Measurements from ENCODE around the gene TIMP1. TPM values are rescaled to one million over a fixed set of nuclear protein-coding genes. Genes with fewer than 3 reads are reported as not detected.

TIMP1 gene
- total RNA-seq, 1 donor from 2014 or later = 6.7 TPM

- Mint-ChIP-seq H3K4me1 (peaks cover 8% of the 10 kb centered on the region), H3K4me3 (no peak overlapping the region), H3K9me3 (no peaks in the 10 kb centered on the region), H3K36me3 (ENCODE audit: low read depth) (peaks cover 36% of the 10 kb centered on the region), H3K27me3 (peaks cover 4% of the 10 kb centered on the region), H3K27ac (no peak overlapping the region)
- POLR2A ChIA-PET = no interaction called here
- CTCF ChIA-PET = no interaction called here
- TF ChIP-seq, protein P1, sequence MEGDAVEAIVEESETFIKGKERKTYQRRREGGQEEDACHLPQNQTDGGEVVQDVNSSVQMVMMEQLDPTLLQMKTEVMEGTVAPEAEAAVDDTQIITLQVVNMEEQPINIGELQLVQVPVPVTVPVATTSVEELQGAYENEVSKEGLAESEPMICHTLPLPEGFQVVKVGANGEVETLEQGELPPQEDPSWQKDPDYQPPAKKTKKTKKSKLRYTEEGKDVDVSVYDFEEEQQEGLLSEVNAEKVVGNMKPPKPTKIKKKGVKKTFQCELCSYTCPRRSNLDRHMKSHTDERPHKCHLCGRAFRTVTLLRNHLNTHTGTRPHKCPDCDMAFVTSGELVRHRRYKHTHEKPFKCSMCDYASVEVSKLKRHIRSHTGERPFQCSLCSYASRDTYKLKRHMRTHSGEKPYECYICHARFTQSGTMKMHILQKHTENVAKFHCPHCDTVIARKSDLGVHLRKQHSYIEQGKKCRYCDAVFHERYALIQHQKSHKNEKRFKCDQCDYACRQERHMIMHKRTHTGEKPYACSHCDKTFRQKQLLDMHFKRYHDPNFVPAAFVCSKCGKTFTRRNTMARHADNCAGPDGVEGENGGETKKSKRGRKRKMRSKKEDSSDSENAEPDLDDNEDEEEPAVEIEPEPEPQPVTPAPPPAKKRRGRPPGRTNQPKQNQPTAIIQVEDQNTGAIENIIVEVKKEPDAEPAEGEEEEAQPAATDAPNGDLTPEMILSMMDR (IDR thresholded peaks at IDR 0.05) = no peak
- ATAC-seq (ENCODE audit: low read depth) (no peak), DNase-seq (no peak)
- intact Hi-C loops (cut with micrococcal nuclease) = no loop called here
These were observed 8.7 kb upstream of the TIMP1 start for GRCh38 chrX:47573341-47574075.

GRCh38 chrX:47574076-47574546 is 8.1 kb upstream of the TIMP1 start:
- Mint-ChIP-seq H3K4me1 (peaks cover 8% of the 10 kb centered on the region), H3K9me3 (no peaks in the 10 kb centered on the region), H3K27ac (no peak overlapping the region), H3K27me3 (peaks cover 4% of the 10 kb centered on the region), H3K36me3 (ENCODE audit: low read depth) (peaks cover 30% of the 10 kb centered on the region), H3K4me3 (no peak overlapping the region)
- intact Hi-C loops (cut with micrococcal nuclease) = no loop called here
- ATAC-seq (ENCODE audit: low read depth) (no peak), DNase-seq (no peak)
- ChIA-PET POLR2A (no interaction called here), CTCF (no interaction called here)
- TF ChIP-seq, protein P1 (IDR thresholded peaks at IDR 0.05) = no peak

DNA sequence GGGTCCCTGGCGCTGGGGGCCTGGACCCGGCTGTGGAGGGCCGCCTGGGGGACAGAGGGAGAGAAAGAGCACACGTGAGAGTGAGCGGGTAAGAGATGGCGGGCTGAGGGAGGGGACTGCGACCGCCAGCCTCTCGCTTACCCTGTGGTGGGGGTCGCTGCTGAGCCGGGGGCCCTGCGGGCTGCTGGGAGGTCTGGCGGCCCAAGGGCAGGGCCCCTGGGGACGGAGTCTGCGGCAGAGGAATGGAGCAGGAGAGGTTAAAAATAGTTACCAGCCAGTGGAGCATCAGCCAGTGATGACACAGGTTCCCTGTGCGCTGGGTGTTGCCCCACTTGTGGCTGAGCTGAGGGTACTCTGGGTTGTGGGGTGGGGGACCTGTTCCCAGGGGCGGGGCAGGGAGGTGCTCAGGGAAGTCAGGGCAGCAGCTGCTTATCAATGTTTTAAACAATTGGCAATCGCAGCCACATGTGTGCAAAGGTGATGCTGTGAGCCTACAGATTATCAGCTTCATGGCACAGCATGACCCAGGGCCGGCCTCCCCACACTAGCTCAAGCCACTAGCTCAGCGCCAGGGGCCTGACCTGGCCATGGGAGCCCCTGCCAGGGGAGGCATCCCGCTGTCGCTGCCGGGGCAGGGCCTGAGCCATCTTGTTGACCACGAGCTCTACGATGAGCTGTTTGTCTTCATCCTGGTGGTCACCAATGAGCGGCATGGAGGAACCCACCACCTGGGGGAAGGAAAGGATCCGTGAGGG is 7.5 kb upstream of the TIMP1 start:
- Mint-ChIP-seq H3K36me3 (ENCODE audit: low read depth) (peaks cover 24% of the 10 kb centered on the region), H3K4me1 (peaks cover 11% of the 10 kb centered on the region), H3K27me3 (peaks cover 4% of the 10 kb centered on the region), H3K9me3 (no peaks in the 10 kb centered on the region), H3K4me3 (no peak overlapping the region), H3K27ac (no peak overlapping the region)
- POLR2A ChIA-PET = no interaction called here
- ATAC-seq (ENCODE audit: low read depth) = no peak
- intact Hi-C loops (cut with micrococcal nuclease) = no loop called here
- TF ChIP-seq, protein P1 (IDR thresholded peaks at IDR 0.05) = no peak
- DNase-seq = no peak
- CTCF ChIA-PET = no interaction called here

DNA sequence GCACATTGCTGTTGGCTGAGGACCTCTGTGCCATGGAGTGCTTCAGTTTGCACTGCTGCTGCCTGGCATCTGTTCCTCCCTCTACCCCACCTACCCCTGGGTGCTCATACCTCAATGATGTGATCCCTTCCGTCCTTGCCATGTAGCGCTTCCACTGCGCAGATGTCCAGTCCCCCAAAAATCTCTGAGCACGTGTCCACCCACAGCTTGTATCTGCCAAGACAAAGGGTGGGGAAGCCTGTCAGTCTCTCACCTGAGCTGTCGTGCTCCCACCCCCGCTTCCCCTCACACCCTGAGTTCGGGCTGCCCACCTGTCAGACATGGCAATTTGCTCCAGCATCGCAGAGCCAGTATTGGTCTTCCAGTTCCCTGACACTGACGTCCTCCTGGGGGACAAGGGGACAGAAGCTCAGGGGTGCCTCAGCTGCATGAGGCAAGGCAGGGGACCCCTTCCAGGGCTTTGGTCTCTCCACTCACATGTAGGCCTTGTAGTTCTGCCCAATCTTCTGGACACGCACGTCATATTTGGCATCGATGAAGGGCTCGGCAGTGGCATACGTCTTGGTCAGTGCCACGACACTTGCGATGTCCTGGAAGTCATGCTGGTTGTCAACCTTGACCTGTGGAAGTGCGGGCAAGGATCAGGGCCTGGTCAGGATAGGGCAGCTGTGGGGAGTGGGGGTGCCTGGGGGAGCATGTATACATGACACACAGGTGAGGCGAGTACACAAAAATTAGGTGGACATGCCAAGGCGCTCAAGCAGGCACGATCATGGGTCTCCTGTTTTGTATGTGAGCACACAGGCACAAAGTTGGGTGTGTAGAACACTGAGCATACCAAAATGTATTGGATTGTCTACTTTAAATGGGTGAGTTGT is 6.0 kb upstream of the TIMP1 start:
- Mint-ChIP-seq H3K9me3 (no peaks in the 10 kb centered on the region), H3K36me3 (ENCODE audit: low read depth) (peaks cover 11% of the 10 kb centered on the region), H3K27me3 (peaks cover 4% of the 10 kb centered on the region), H3K4me3 (no peak overlapping the region), H3K27ac (no peak overlapping the region), H3K4me1 (peaks cover 11% of the 10 kb centered on the region)
- ATAC-seq (ENCODE audit: low read depth) (no peak), DNase-seq (no peak)
- POLR2A ChIA-PET = no interaction called here
- CTCF ChIA-PET = no interaction called here
- intact Hi-C loops (cut with micrococcal nuclease) = no loop called here
- TF ChIP-seq, protein P1 (IDR thresholded peaks at IDR 0.05) = no peak

GRCh38 chrX:47577424-47577823 is 4.8 kb upstream of the TIMP1 start:
- POLR2A ChIA-PET = no interaction called here
- CTCF ChIA-PET = no interaction called here
- H3K27me3 Mint-ChIP-seq = peaks cover 4% of the 10 kb centered on the region
- H3K36me3 Mint-ChIP-seq (ENCODE audit: low read depth) = no peaks in the 10 kb centered on the region
- no peak overlapping the region for H3K4me3 Mint-ChIP-seq
- H3K4me1 Mint-ChIP-seq = peaks cover 18% of the 10 kb centered on the region
- no peak overlapping the region for H3K27ac Mint-ChIP-seq
- intact Hi-C loops (cut with micrococcal nuclease) = no loop called here
- ATAC-seq (ENCODE audit: low read depth) = no peak
- no peaks in the 10 kb centered on the region for H3K9me3 Mint-ChIP-seq
- TF ChIP-seq, protein P1 (IDR thresholded peaks at IDR 0.05) = no peak
- DNase-seq = no peak

Data from activated B cell treated with CpG ODN at 0.5 μM for 24 hours (primary cell).